Motor neuron (in vitro differentiated cells): ENCODE measurements around the gene PBX2. TPM values are rescaled to one million over a fixed set of nuclear protein-coding genes. Genes with fewer than 3 reads are reported as not detected.

Experiments used
- ATAC-seq, 8 experiments: fragments of 200-7000 bp; cut with Tn5 transposase; replicated peaks in 6 of 8; 2 replicates each; pipeline ENCODE4 v1.8.0; 2021; ENCODE audit warnings: mild to moderate bottlenecking in 8 of 8, moderate library complexity in 8 of 8
- H3K27ac ChIP-seq, 2 donors: fragments of 250-450 bp; sonication (Bioruptor Pico); 2 replicates each; pipeline ENCODE4 v1.9.0; 2021; ENCODE audit warnings: antibody characterized with exemption in 2 of 2, mild to moderate bottlenecking in 2 of 2, moderate library complexity in 1 of 2
- H3K4me1 ChIP-seq, 2 donors: fragments of 250-450 bp; sonication (Bioruptor Pico); replicated peaks in 1 of 2; 2 replicates each; pipeline ENCODE4 v1.6.1; 2021; ENCODE audit warnings: antibody characterized with exemption in 2 of 2, mild to moderate bottlenecking in 2 of 2, moderate library complexity in 1 of 2
- H3K4me3 ChIP-seq, 5 donors: fragments of 250-450 bp; sonication (Bioruptor Pico); 2 replicates each; pipeline ENCODE4 v1.9.0; 2021; ENCODE audit warnings: antibody characterized with exemption in 5 of 5, mild to moderate bottlenecking in 5 of 5, moderate library complexity in 4 of 5
- WGBS, 10 experiments: fragments of 450-650 bp; shearing (Covaris generic); methylation state at CpG; one replicate each; pipeline ENCODE4 v1.0.0; 2022; 5-methylcytosine and 5-hydroxymethylcytosine counted together
- in situ Hi-C, 9 experiments: fragments of 400-800 bp; cut with MboI; loops; one replicate each; pipeline ENCODE4 v1.15.0; 2021; ENCODE audit warnings: low sequenced_read_pairs in 9 of 9, low pct_unique_long_range_greater_than_20kb in 2 of 9; ENCODE audit not compliant: unreplicated experiment in 9 of 9
- total RNA-seq, 8 experiments: library from RNA; unstranded; fragments of 300-600 nt; gene quantifications; 2 replicates each; pipeline versions ENCODE4 v1.2.3 to v1.2.4, GENCODE V29; 2022

Gene PBX2
- total RNA-seq, 8 experiments from 2014 or later: 25.9 to 78.8 (median 48.0) TPM

- no peak for ATAC-seq
These were observed 14.7 kb downstream of the PBX2 start for GRCh38 chr6:32175322-32175710.

GRCh38 chr6:32174416-32174815 is 15.6 kb downstream of the PBX2 start:
- 67 to 100% (median 100%) methylated on average over 1 of the region's 1 CpG; no CpG with 5 or more reads in 6 of the 10 experiments for WGBS, 10 experiments
- in situ Hi-C loops: no loop called here
- no peak overlapping the region for H3K4me3 ChIP-seq
- H3K4me1 ChIP-seq: peaks cover 8 to 9% of the 10 kb centered on the region in 2 donors
- ATAC-seq: no peak
- H3K27ac ChIP-seq: no peak overlapping the region

More at GRCh38 chr6:32175322-32175710, 14.7 kb downstream of the PBX2 start:
- WGBS, 10 experiments: no CpG with 5 or more reads among the region's 2 CpGs
- Histone ChIP-seq H3K27ac (peak overlapping the region; percentile 77 to 83), H3K4me1 (peaks cover 11 to 12% of the 10 kb centered on the region in 2 donors), H3K4me3 (peak overlapping the region; percentile 85 to 99 (median 97))
- in situ Hi-C loops: loop anchor here in 1 of 9 experiments (25.0 kb wide), 1 partner anchor 638 kb away; the partner anchor contains the start of genes ATP6V1G2, DDX39B, MCCD1 and NFKBIL1

- 80 to 100% (median 95%) methylated on average over 1 to 2 of the region's 4 CpGs; no CpG with 5 or more reads in 2 of the 10 experiments for WGBS, 10 experiments
- ATAC-seq: no peak
- in situ Hi-C loops: no loop called here
- H3K27ac ChIP-seq: no peak overlapping the region
- peaks cover 4 to 6% of the 10 kb centered on the region in 2 donors for H3K4me1 ChIP-seq
- no peak overlapping the region for H3K4me3 ChIP-seq
These were observed 16.8 kb downstream of the PBX2 start for GRCh38 chr6:32173051-32173727.

GRCh38 chr6:32171234-32171633 is 18.8 kb downstream of the PBX2 start:
- no peak overlapping the region for H3K27ac ChIP-seq
- no peak for ATAC-seq
- in situ Hi-C loops: no loop called here
- no peak overlapping the region for H3K4me3 ChIP-seq
- 87 to 100% (median 98%) methylated on average over 2 to 6 of the region's 6 CpGs; no CpG with 5 or more reads in 7 of the 10 experiments for WGBS, 10 experiments
- H3K4me1 ChIP-seq: peaks cover 4 to 6% of the 10 kb centered on the region in 2 donors

GRCh38 chr6:32170294-32170693 is 19.7 kb downstream of the PBX2 start:
- peaks cover 4 to 6% of the 10 kb centered on the region in 2 donors for H3K4me1 ChIP-seq
- in situ Hi-C loops: no loop called here
- H3K27ac ChIP-seq: no peak overlapping the region
- peak in 1 of 8 experiments; percentile 5 for ATAC-seq
- 50 to 100% (median 88%) methylated on average over 1 to 4 of the region's 11 CpGs; no CpG with 5 or more reads in 6 of the 10 experiments for WGBS, 10 experiments
- H3K4me3 ChIP-seq: no peak overlapping the region

GRCh38 chr6:32168807-32169591 is 21.0 kb downstream of the PBX2 start:
- no peak overlapping the region for H3K27ac ChIP-seq
- peak in 7 of 8 experiments; percentile 14 to 35 (median 29) for ATAC-seq
- WGBS, 10 experiments: 80 to 89% (median 85%) methylated on average over 1 to 4 of the region's 11 CpGs; no CpG with 5 or more reads in 7 of the 10 experiments
- in situ Hi-C loops: no loop called here
- H3K4me1 ChIP-seq: no peaks in the 10 kb centered on the region
- no peak overlapping the region for H3K4me3 ChIP-seq

GRCh38 chr6:32168350-32168749 is 21.7 kb downstream of the PBX2 start:
- H3K27ac ChIP-seq: no peak overlapping the region
- in situ Hi-C loops: no loop called here
- H3K4me1 ChIP-seq: no peaks in the 10 kb centered on the region
- no peak overlapping the region for H3K4me3 ChIP-seq
- WGBS, 10 experiments: 20 to 67% (median 63%) methylated on average over 1 to 2 of the region's 2 CpGs; no CpG with 5 or more reads in 6 of the 10 experiments
- peak in 3 of 8 experiments; percentile 4 to 11 (median 11) for ATAC-seq

- in situ Hi-C loops: no loop called here
- no peak overlapping the region for H3K27ac ChIP-seq
- WGBS, 10 experiments: 38 to 96% (median 84%) methylated on average over 1 to 4 of the region's 6 CpGs; no CpG with 5 or more reads in 4 of the 10 experiments
- no peak overlapping the region for H3K4me3 ChIP-seq
- ATAC-seq: peak in 1 of 8 experiments; percentile 3
- no peaks in the 10 kb centered on the region for H3K4me1 ChIP-seq
These were observed 22.2 kb downstream of the PBX2 start for GRCh38 chr6:32167761-32168262.

GRCh38 chr6:32167154-32167760 is 22.7 kb downstream of the PBX2 start:
- in situ Hi-C loops: no loop called here
- Histone ChIP-seq H3K4me1 (no peaks in the 10 kb centered on the region), H3K4me3 (no peak overlapping the region), H3K27ac (no peak overlapping the region)
- peak in 4 of 8 experiments; percentile 13 to 18 (median 16) for ATAC-seq
- WGBS, 10 experiments: 80 to 92% (median 88%) methylated on average over 2 to 10 of the region's 32 CpGs; no CpG with 5 or more reads in 6 of the 10 experiments

- Histone ChIP-seq H3K4me1 (no peaks in the 10 kb centered on the region), H3K4me3 (no peak overlapping the region), H3K27ac (no peak overlapping the region)
- WGBS, 10 experiments: 90 to 100% methylated on average over 3 to 7 of the region's 30 CpGs; no CpG with 5 or more reads in 8 of the 10 experiments
- ATAC-seq: peak in 3 of 8 experiments; percentile 4 to 22 (median 10)
- in situ Hi-C loops: no loop called here
These were observed 23.5 kb downstream of the PBX2 start for GRCh38 chr6:32166411-32167061.

GRCh38 chr6:32164295-32164694 is 25.7 kb downstream of the PBX2 start, which contains the start of gene EGFL8:
EGFL8 (plus strand) TSS chr6:32164595; CDS start chr6:32166166, 1,571 bp downstream.
- H3K27ac ChIP-seq: no peak within 1 kb of the TSS
- no peak within 1 kb of the TSS for H3K4me3 ChIP-seq
- H3K4me1 ChIP-seq: no peaks in the 10 kb centered on the region
- ATAC-seq: no peak
- in situ Hi-C loops: no loop called here

- Histone ChIP-seq H3K27ac (no peak overlapping the region), H3K4me1 (no peaks in the 10 kb centered on the region), H3K4me3 (no peak overlapping the region)
- in situ Hi-C loops: no loop called here
- no peak for ATAC-seq
- WGBS, 10 experiments: 72 to 100% (median 90%) methylated on average over 1 to 3 of the region's 7 CpGs; no CpG with 5 or more reads in 6 of the 10 experiments
These were observed 26.3 kb downstream of the PBX2 start for GRCh38 chr6:32163559-32164258.
